ENCODE data around the gene NLRP4.

The NLRP4 gene, protein sequence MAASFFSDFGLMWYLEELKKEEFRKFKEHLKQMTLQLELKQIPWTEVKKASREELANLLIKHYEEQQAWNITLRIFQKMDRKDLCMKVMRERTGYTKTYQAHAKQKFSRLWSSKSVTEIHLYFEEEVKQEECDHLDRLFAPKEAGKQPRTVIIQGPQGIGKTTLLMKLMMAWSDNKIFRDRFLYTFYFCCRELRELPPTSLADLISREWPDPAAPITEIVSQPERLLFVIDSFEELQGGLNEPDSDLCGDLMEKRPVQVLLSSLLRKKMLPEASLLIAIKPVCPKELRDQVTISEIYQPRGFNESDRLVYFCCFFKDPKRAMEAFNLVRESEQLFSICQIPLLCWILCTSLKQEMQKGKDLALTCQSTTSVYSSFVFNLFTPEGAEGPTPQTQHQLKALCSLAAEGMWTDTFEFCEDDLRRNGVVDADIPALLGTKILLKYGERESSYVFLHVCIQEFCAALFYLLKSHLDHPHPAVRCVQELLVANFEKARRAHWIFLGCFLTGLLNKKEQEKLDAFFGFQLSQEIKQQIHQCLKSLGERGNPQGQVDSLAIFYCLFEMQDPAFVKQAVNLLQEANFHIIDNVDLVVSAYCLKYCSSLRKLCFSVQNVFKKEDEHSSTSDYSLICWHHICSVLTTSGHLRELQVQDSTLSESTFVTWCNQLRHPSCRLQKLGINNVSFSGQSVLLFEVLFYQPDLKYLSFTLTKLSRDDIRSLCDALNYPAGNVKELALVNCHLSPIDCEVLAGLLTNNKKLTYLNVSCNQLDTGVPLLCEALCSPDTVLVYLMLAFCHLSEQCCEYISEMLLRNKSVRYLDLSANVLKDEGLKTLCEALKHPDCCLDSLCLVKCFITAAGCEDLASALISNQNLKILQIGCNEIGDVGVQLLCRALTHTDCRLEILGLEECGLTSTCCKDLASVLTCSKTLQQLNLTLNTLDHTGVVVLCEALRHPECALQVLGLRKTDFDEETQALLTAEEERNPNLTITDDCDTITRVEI

DNA sequence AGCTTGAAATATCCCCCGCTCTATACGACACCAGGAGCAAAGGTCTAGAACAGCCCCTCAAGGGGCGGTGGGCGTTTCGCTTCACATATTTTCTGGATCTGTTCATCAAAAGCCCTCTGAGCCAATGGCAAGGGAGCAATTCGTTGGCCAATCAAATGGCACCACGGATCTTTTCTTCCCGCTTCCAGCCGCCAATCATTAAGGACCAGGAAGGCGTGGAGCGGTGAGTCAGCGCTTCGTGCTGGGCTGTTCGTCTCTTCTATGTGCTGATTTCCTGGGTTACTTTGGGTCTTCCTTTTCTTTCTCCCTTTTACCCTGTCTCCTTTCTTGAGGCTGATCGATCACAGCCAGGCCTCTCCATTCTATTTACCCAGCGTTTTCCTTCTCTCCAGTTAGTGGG lies at the start of gene NLRP4:
TSS of gene NLRP4 (plus strand) at position 201 of the 400 bp plus-strand sequence. CDS start 15,541 bp downstream, outside the sequence.
- DNase-seq = no peak

- DNase-seq = no peak
Measured at GRCh38 chr19:55795021-55795420, 41.3 kb upstream of the NLRP4 start.

- DNase-seq = no peak
Measured at GRCh38 chr19:55801416-55801815, 34.9 kb upstream of the NLRP4 start.

DNA sequence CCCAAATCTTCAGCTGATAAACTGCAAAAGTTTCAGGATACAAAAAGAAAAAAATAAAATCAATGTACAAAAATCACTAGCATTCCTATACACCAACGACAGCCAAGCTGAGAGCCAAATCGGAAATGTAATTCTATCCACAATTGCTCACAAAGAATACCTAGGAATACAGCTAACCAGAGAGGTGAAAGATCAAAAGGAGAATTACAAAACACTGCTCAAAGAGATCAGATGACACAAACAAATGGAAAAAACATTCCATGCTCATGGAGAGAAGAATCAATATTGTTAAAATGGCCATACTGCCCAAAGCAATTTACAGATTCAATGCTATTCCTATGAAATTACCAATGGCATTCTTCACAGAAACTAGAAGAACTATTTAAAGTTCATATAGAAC lies 34.1 kb upstream of the NLRP4 start:
- no peak for DNase-seq

DNA sequence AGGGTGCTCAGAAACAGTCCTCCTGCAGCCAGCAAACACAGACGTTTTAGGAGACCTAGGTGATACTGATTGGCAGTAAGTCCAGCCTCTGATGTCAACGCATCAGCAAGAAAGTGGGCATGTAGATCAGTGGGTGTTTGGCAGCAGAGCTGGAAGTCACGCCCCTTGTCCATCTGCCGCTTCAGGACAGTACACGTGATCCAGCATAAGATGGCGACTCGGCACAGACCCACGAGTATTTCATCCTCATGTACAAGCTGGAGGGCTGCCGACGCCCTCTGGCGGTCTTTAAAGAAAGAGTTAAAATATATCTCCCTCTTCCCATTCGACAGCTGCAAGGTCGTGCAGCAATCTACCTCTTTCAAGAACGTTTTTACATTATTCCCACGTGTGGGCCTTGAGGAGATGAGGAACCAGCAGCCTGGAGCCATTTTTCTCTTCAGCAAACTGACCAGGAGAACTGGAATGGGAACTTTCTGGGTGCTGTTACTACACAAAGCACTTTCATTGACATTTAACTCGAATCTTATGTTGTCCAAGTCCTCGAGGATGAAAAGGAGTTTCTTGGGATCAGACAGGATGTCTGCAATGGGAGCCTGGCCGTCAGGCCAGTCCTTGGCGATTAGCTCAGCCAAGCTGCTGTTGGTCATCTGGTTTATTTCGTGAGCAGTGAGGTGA lies 26.8 kb upstream of the NLRP4 start:
- no peak for DNase-seq

DNA sequence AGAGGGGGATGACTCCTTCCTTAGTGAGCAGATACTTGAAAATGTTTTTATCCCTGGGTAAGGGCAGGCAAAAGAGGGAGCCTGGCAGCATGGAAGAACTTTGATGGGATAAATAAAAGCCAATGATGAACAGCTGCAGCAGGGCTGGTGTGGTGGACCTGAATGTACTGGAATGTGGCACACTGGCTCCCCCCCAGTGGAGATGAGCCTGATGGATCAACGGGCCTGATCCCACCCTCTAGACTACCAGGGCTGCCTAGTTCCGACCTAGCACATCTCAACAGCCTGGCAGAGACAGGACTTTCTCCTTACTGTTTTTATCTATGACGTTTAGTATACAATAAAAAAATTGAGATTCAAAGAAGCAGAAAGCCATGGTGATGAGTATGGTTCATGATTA lies 25.0 kb upstream of the NLRP4 start:
- no peak for DNase-seq

- no peak for DNase-seq
Measured at GRCh38 chr19:55812449-55812848, 23.9 kb upstream of the NLRP4 start.

- DNase-seq = no peak
Measured at GRCh38 chr19:55813906-55814305, 22.4 kb upstream of the NLRP4 start.

GRCh38 chr19:55820037-55820436 lies 16.3 kb upstream of the NLRP4 start:
- no peak for DNase-seq

DNA sequence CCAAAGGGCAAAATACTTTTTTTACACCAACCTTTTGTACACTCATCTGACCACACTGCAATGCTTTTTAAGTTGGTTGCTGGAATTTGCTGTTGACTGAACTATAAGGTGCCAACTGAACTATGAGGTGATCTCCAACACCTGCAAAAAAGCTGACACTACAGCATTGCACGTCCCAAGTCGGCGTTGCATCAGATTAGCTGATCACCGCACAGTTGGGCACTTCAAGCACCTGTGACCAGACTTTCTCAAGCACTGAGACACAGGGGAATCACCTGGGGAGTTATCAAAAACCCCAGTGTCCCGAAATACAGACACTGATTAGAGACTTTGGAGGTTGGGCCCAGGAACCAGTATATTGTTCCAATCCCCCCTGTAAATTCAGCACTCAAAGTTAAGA lies 5.7 kb upstream of the NLRP4 start:
- no peak for DNase-seq

GRCh38 chr19:55831846-55832245 lies 4.5 kb upstream of the NLRP4 start, which contains the start of gene NLRP11:
NLRP11 (minus strand) TSS chr19:55831999; CDS start chr19:55818174, 13,825 bp downstream.
- DNase-seq = no peak

GRCh38 chr19:55832676-55833075 lies 3.7 kb upstream of the NLRP4 start:
- no peak for DNase-seq

GRCh38 chr19:55838251-55838650 lies 1.9 kb downstream of the NLRP4 start:
- DNase-seq = no peak

- no peak for DNase-seq
Measured at GRCh38 chr19:55838906-55839305, 2.6 kb downstream of the NLRP4 start.

DNA sequence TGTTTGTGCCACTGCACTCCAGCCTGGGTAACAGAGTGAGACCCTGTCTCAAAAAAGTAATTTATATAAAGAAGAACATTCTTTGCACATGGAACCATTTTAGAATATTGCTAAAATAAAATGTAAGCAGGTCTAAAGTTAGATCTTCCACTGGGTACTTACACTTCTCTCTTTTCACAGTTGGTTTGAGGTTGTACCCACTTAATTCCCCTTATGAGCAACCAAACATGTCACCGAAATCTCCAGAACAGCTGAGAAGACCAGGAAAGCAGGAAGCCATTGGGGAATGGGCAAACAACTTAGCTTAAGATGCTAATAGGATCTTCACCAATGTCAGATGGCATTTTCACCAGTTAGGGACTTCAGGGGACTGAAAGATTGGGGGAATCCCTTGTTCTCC lies 18.8 kb downstream of the NLRP4 start:
- DNase-seq = no peak

DNA sequence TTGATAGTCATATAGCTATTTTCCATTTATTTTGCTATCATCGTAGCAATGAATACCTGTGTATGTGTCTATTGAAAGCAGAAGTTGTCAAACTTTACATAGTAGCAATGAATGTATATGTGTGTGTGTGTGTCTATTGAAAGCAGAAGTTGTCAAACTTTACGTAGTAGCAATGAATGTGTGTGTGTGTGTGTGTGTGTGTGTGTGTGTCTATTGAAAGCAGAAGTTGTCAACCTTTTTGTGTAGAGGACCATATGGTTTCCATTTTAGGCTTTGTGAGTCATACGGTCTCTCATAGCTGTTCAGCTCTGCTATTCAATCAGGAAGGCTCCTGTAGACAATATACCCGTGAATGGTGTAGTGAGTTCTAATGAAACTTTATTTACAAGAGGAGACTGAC lies 20.8 kb downstream of the NLRP4 start:
- DNase-seq = no peak

GRCh38 chr19:55857974-55858373 lies 21.6 kb downstream of the NLRP4 start:
- no peak for DNase-seq

GRCh38 chr19:55858401-55858800 lies 22.1 kb downstream of the NLRP4 start:
- DNase-seq = no peak

- no peak for DNase-seq
Measured at GRCh38 chr19:55858969-55859368, 22.6 kb downstream of the NLRP4 start.

GRCh38 chr19:55866521-55866920 lies 30.2 kb downstream of the NLRP4 start:
- DNase-seq = no peak

GRCh38 chr19:55867101-55867500 lies 30.8 kb downstream of the NLRP4 start:
- DNase-seq = no peak

- no peak for DNase-seq
Measured at GRCh38 chr19:55870736-55871135, 34.4 kb downstream of the NLRP4 start.

DNA sequence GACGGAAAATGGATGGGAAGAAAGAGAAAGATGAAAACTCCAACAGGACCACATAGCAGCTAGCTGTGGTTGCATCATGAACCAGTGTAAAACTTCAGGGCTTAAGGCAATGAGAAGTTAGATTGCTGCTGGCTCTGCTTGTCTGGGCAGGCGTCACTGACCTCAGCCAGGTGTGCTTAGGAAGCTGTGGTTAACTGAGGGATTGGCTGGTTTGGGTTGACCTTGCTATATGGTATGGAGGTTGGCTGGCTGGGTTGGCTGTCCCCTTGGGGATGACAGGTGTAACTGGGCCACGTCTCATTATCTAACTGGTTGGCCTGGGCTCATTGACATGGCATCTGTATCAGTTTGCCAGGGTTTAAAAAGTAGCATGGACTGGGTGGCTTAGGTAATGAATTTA lies 40.9 kb downstream of the NLRP4 start:
- DNase-seq = no peak
